ENCODE measurements around the gene PRPF6. TPM values are rescaled to one million over a fixed set of nuclear protein-coding genes. Genes with fewer than 3 reads are reported as not detected.

PRPF6 gene
- total and polyA plus RNA-seq, 2 of the 13 experiments (the other 11 are each of a cell fraction or from before 2014, with no cell fraction given), result 63.7 to 101 TPM

- TF ChIP-seq, protein P1, sequence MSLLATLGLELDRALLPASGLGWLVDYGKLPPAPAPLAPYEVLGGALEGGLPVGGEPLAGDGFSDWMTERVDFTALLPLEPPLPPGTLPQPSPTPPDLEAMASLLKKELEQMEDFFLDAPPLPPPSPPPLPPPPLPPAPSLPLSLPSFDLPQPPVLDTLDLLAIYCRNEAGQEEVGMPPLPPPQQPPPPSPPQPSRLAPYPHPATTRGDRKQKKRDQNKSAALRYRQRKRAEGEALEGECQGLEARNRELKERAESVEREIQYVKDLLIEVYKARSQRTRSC (CRISPR knock-in tag; IDR thresholded peaks at IDR 0.05; ENCODE audit: low read depth), result no peak
- TF ChIP-seq ZNF317 (CRISPR knock-in tag; IDR thresholded peaks at IDR 0.05) (0 out of 2 replicates have a peak, but pooled peaks have one; percentile 59), HNRNPK (IDR thresholded peaks at IDR 0.05; ENCODE audit: low read depth, low read length, poor library complexity, severe bottlenecking) (peak; percentile 83), HOXD1 (CRISPR knock-in tag; IDR thresholded peaks at IDR 0.05) (no peak), KLF15 (CRISPR knock-in tag; IDR thresholded peaks at IDR 0.05; ENCODE audit: borderline replicate concordance) (peak; percentile 65; the same call in 1 of the 2 replicates), ZNF788 (CRISPR knock-in tag; IDR thresholded peaks at IDR 0.05; ENCODE audit: borderline replicate concordance) (no peak), MTF2 (CRISPR knock-in tag; IDR thresholded peaks at IDR 0.05; ENCODE audit: borderline replicate concordance) (peak; percentile 96; the same call in 1 of the 2 replicates), RXRA (CRISPR knock-in tag; IDR thresholded peaks at IDR 0.05) (peak; percentile 75; the same call in 1 of the 2 replicates), HNF4A (CRISPR knock-in tag; IDR thresholded peaks at IDR 0.05) (peak; percentile 71), HNF4G (IDR thresholded peaks at IDR 0.05; ENCODE audit: borderline replicate concordance, low read depth, low read length) (peak; percentile 27; the same call in 1 of the 2 replicates), HNF4G (CRISPR knock-in tag; IDR thresholded peaks at IDR 0.05; ENCODE audit: borderline replicate concordance, low read depth) (peak; percentile 59; the same call in 1 of the 2 replicates), ZBTB42 (CRISPR knock-in tag; IDR thresholded peaks at IDR 0.05) (no peak; the same call in 1 of the 2 replicates), EP300 (IDR thresholded peaks at IDR 0.05; ENCODE audit: low read depth in 2 of 2, low read length in 2 of 2) (no peak), EP300 (CRISPR knock-in tag; IDR thresholded peaks at IDR 0.05; ENCODE audit: borderline replicate concordance) (no peak; the same call in 1 of the 2 replicates), ZNF772 (CRISPR knock-in tag; IDR thresholded peaks at IDR 0.05) (no peak; the same call in 1 of the 2 replicates), MAFF (IDR thresholded peaks at IDR 0.05; ENCODE audit: low read depth, low read length) (no peak), PREB (CRISPR knock-in tag; IDR thresholded peaks at IDR 0.05) (peak; percentile 47; the same call in 1 of the 2 replicates), GMEB2 (CRISPR knock-in tag; IDR thresholded peaks at IDR 0.05; ENCODE audit: low read depth) (no peak)
- TF ChIP-seq, protein P2, sequence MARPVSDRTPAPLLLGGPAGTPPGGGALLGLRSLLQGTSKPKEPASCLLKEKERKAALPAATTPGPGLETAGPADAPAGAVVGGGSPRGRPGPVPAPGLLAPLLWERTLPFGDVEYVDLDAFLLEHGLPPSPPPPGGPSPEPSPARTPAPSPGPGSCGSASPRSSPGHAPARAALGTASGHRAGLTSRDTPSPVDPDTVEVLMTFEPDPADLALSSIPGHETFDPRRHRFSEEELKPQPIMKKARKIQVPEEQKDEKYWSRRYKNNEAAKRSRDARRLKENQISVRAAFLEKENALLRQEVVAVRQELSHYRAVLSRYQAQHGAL (CRISPR knock-in tag; IDR thresholded peaks at IDR 0.05; ENCODE audit: not compliant biosample characterization), result peak; percentile 63
These were observed 82.6 kb downstream of the PRPF6 start (continued) for GRCh38 chr20:64063389-64064144.

Data from HepG2 (cell line).